HepG2 (cell line): ENCODE results near the gene CHKB. TPM values are rescaled to one million over a fixed set of nuclear protein-coding genes. Genes with fewer than 3 reads are reported as not detected.

Experiments used
- ARNT2 ChIP-seq: sonication (generic); formaldehyde crosslinking; IDR thresholded peaks from 2 replicates; pipeline ENCODE4 v1.8.0; 2022; ENCODE audit warnings: mild to moderate bottlenecking, low read depth, missing genetic modification reagents, moderate library complexity
- CENPX ChIP-seq: sonication (generic); formaldehyde crosslinking; IDR thresholded peaks from 2 replicates; pipeline ENCODE4 v1.9.0; 2021; ENCODE audit warnings: mild to moderate bottlenecking, missing genetic modification reagents, moderate library complexity
- NCOA2 ChIP-seq: sonication (generic); formaldehyde crosslinking; IDR thresholded peaks from 2 replicates; pipeline ENCODE4 v1.8.0; 2022; ENCODE audit warnings: inconsistent platforms
- NFIC ChIP-seq: IDR thresholded peaks from 2 replicates; pipeline ENCODE4 v1.6.1; 2012; ENCODE audit warnings: mild to moderate bottlenecking, low read length, inconsistent platforms
- NRL ChIP-seq: sonication (generic); formaldehyde crosslinking; IDR thresholded peaks from 2 replicates; pipeline ENCODE4 v1.5.0; 2020; ENCODE audit warnings: missing genetic modification reagents, mild to moderate bottlenecking, moderate library complexity, borderline replicate concordance
- SKIL ChIP-seq: sonication (generic); formaldehyde crosslinking; IDR thresholded peaks from 2 replicates; pipeline ENCODE4 v1.8.0; 2022; ENCODE audit warnings: missing genetic modification reagents, mild to moderate bottlenecking, moderate library complexity, borderline replicate concordance
- SP2 ChIP-seq: sonication (generic); formaldehyde crosslinking; IDR thresholded peaks from 2 replicates; pipeline ENCODE4 v1.5.1; 2020; ENCODE audit warnings: mild to moderate bottlenecking, missing genetic modification reagents
- TCF7L2 ChIP-seq: IDR thresholded peaks from 2 replicates; pipeline ENCODE4 v1.6.1; 2011; ENCODE audit warnings: mild to moderate bottlenecking, low read depth, low read length, moderate library complexity
- XBP1 ChIP-seq: sonication (generic); formaldehyde crosslinking; IDR thresholded peaks from 2 replicates; pipeline ENCODE4 v1.5.0; 2020; ENCODE audit warnings: missing genetic modification reagents
- YEATS4 ChIP-seq: sonication (generic); formaldehyde crosslinking; IDR thresholded peaks from 2 replicates; pipeline ENCODE4 v1.4.0; 2020; ENCODE audit warnings: missing genetic modification reagents, borderline replicate concordance
- YY1 ChIP-seq: IDR thresholded peaks from 2 replicates; pipeline ENCODE4 v1.6.1; 2011; ENCODE audit warnings: low read length, low read depth, moderate library complexity, mild to moderate bottlenecking; ENCODE audit not compliant: insufficient read depth, insufficient replicate concordance
- ZBTB10 ChIP-seq: sonication (generic); formaldehyde crosslinking; IDR thresholded peaks from 2 replicates; pipeline ENCODE4 v1.4.0; 2020; ENCODE audit warnings: missing genetic modification reagents, borderline replicate concordance
- ZNF24 ChIP-seq: fragments of 450-650 bp; IDR thresholded peaks from 2 replicates; pipeline ENCODE4 v1.6.1; 2017; ENCODE audit warnings: antibody characterized with exemption, mild to moderate bottlenecking
- ZNF33B ChIP-seq: sonication (generic); formaldehyde crosslinking; IDR thresholded peaks from 2 replicates; pipeline ENCODE4 v1.5.1; 2020; ENCODE audit warnings: mild to moderate bottlenecking, missing genetic modification reagents
- ZNF564 ChIP-seq: sonication (generic); formaldehyde crosslinking; IDR thresholded peaks from 2 replicates; pipeline ENCODE4 v1.8.1; 2023; ENCODE audit warnings: mild to moderate bottlenecking, missing genetic modification reagents
- ZNF570 ChIP-seq: sonication (generic); formaldehyde crosslinking; IDR thresholded peaks from 2 replicates; pipeline ENCODE4 v1.4.0; 2020; ENCODE audit warnings: mild to moderate bottlenecking, missing genetic modification reagents, borderline replicate concordance
- ZNF598 ChIP-seq: sonication (generic); formaldehyde crosslinking; IDR thresholded peaks from 2 replicates; pipeline ENCODE4 v1.5.1; 2020; ENCODE audit warnings: mild to moderate bottlenecking, missing genetic modification reagents, borderline replicate concordance
- ZNF644 ChIP-seq: IDR thresholded peaks from 2 replicates; pipeline ENCODE4 v1.6.1; 2016; ENCODE audit warnings: low read depth
- ZNF800 ChIP-seq: sonication (generic); formaldehyde crosslinking; IDR thresholded peaks from 2 replicates; pipeline ENCODE4 v1.4.0; 2020; ENCODE audit warnings: missing genetic modification reagents
- polyA plus RNA-seq, 8 experiments: library from polyadenylated mRNA; depleted of rRNA in 3 of 8; stranded (reverse) in 7 of 8; unstranded in 1 of 8; fragments of >200 nt; fragmentation: Illumina TruSeq in 4 of 8; extraction: Trizol in 4 of 8; gene quantifications; 2 replicates each; pipeline versions ENCODE4 v1.2.1 to v1.2.3, GENCODE V29; 2011 to 2016; ENCODE audit warnings: low read depth in 4 of 8, missing spikeins in 1 of 8, mixed read lengths in 1 of 8; ENCODE audit not compliant: insufficient read depth in 1 of 8
- total RNA-seq, 5 experiments: library from RNA; depleted of rRNA; stranded (reverse); fragments of >200 nt; fragmentation: Illumina TruSeq; extraction: Trizol; gene quantifications; 2 replicates each; pipeline ENCODE4 v1.2.3, GENCODE V29; 2016; ENCODE audit warnings: low read depth in 1 of 5
- TF ChIP-seq, protein P1 (sequence below): sonication (generic); formaldehyde crosslinking; IDR thresholded peaks from 2 replicates; pipeline ENCODE4 v1.5.1; 2020; ENCODE audit warnings: mild to moderate bottlenecking, missing genetic modification reagents, borderline replicate concordance
- TF ChIP-seq, protein P2 (sequence below): sonication (generic); formaldehyde crosslinking; conservative IDR thresholded peaks from 2 replicates; pipeline ENCODE4 v1.8.0; 2022; ENCODE audit warnings: missing genetic modification reagents

CHKB gene
- total and polyA plus RNA-seq, 2 of the 13 experiments (the other 11 are each of a cell fraction or from before 2014, with no cell fraction given) = 24.5 to 42.7 TPM

DNA sequence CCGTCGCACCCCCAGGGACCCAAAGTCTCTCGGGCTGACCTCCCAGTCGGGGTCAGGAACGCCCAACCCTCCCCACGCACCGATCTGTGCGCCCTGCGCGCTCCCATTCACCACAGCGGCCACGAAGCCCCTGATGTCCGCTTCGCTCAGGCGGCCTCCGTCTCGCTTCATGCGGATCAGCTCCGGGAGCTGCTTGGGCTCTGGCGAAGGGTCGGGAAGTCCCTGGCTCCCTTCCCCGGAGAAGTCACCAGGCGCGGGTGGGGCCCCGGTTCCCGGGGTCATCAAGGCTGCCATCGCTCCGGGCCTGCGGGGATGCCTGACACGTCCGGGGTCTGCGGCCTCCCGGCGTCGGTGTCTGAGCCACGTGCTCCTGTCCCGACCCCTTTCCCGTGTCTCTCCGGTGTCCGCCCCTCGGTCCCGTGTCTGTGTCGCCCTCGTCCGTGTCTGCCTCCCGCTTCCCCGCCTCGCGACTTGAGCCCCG is 53.2 kb downstream of the CHKB start (continued):
- TF ChIP-seq, protein P1, sequence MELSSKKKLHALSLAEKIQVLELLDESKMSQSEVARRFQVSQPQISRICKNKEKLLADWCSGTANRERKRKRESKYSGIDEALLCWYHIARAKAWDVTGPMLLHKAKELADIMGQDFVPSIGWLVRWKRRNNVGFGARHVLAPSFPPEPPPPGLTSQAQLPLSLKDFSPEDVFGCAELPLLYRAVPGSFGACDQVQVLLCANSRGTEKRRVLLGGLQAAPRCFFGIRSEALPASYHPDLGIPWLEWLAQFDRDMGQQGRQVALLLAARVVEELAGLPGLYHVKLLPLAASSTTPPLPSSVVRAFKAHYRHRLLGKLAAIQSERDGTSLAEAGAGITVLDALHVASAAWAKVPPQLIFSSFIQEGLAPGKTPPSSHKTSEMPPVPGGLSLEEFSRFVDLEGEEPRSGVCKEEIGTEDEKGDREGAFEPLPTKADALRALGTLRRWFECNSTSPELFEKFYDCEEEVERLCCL (CRISPR knock-in tag) = no peak
- TF ChIP-seq YEATS4 = 0 out of 2 replicates have a peak, but pooled peaks have one; percentile 44
- TF ChIP-seq NFIC = no peak
- TF ChIP-seq SKIL (CRISPR knock-in tag) = no peak
- no peak for TF ChIP-seq XBP1 (CRISPR knock-in tag)
- no peak for TF ChIP-seq YY1
- no peak for TF ChIP-seq ZNF33B
- peak; percentile 69; the same call in 1 of the 2 replicates for TF ChIP-seq NRL (CRISPR knock-in tag)
- no peak for TF ChIP-seq CENPX (CRISPR knock-in tag)
- TF ChIP-seq TCF7L2 = no peak
- no peak for TF ChIP-seq SP2 (CRISPR knock-in tag)
- TF ChIP-seq ZNF570 (CRISPR knock-in tag) = no peak
- TF ChIP-seq, protein P2, sequence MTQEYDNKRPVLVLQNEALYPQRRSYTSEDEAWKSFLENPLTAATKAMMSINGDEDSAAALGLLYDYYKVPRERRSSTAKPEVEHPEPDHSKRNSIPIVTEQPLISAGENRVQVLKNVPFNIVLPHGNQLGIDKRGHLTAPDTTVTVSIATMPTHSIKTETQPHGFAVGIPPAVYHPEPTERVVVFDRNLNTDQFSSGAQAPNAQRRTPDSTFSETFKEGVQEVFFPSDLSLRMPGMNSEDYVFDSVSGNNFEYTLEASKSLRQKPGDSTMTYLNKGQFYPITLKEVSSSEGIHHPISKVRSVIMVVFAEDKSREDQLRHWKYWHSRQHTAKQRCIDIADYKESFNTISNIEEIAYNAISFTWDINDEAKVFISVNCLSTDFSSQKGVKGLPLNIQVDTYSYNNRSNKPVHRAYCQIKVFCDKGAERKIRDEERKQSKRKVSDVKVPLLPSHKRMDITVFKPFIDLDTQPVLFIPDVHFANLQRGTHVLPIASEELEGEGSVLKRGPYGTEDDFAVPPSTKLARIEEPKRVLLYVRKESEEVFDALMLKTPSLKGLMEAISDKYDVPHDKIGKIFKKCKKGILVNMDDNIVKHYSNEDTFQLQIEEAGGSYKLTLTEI (CRISPR knock-in tag) = no peak
- TF ChIP-seq ZNF800 (CRISPR knock-in tag) = no peak
- no peak for TF ChIP-seq ZBTB10
- no peak for TF ChIP-seq ZNF24
- TF ChIP-seq NCOA2 (CRISPR knock-in tag) = no peak
- TF ChIP-seq ARNT2 = 0 out of 2 replicates have a peak, but pooled peaks have one; percentile 12
- no peak for TF ChIP-seq ZNF598
- TF ChIP-seq ZNF564 (CRISPR knock-in tag) = no peak
- no peak for TF ChIP-seq ZNF644 (CRISPR knock-in tag)
